Activated CD4-positive, alpha-beta T cell treated with anti-CD3 and anti-CD28 coated beads, Interleukin-2, amount 50 U/mL, for 1 hour (primary cell): Measurements from ENCODE around the gene USP8.
"Not testable (repeated sequence)": the region's sequence is repeated elsewhere in the genome, so short reads cannot be mapped to it uniquely, and the experiment has no call there.

ENCODE experiments used
- DNase-seq: peaks from one replicate; pipeline ENCODE4 v3.0.0-alpha.2; 2020

Gene USP8

GRCh38 chr15:50452927-50453326, 28.7 kb downstream of the USP8 start:
- DNase-seq = no peak

GRCh38 chr15:50458348-50459112, 34.3 kb downstream of the USP8 start:
- no peak for DNase-seq

GRCh38 chr15:50463423-50464358, 39.5 kb downstream of the USP8 start:
- DNase-seq = no peak

GRCh38 chr15:50471072-50471471, 46.9 kb downstream of the USP8 start:
- DNase-seq = no peak

- no peak for DNase-seq
Observed at GRCh38 chr15:50476143-50476542, 51.9 kb downstream of the USP8 start.

- no peak for DNase-seq
Observed at GRCh38 chr15:50484781-50485180, 60.6 kb downstream of the USP8 start.

GRCh38 chr15:50485389-50485788, 61.2 kb downstream of the USP8 start:
- DNase-seq = no peak

DNA sequence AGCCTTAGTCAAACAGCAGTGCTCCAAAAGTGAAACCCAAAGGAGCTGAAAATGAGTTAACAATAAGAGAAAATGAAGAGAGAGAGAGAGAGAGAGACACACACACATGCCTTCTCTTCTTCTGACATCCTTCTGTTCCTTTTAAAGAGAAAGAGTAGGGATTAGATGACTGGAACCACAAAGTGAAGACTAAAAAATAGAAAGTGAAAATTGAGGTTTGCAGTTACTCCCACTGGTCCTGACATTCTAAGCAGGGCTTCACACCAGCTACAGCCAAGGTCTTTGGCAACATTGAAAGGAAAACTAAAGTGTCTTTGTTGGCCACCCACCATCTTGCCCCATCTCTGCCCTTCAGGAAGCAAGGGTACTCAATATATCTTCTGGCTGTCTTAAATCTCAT, 63.1 kb downstream of the USP8 start:
- DNase-seq = no peak

DNA sequence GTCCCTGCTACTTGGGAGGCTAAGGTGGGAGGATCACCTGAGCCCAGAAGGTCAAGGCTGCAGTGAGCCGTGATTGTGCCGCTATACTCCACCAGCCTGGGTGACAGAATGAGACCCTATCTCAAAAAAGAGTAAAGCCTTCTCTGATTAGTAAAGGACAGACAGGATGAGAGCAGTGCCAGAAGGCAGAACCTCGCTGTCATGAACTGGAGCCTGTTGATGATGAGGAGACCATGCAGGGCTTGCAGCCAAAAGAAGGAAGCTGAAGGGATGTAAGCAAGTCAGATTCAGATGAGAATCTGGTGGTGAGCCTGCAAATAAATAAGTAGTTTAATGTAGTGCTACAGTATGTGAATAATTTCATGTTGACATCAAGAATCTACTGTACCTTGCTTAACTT, 69.4 kb downstream of the USP8 start:
- no peak for DNase-seq

GRCh38 chr15:50494547-50494946, 70.3 kb downstream of the USP8 start:
- DNase-seq = not testable (repeated sequence)

- DNase-seq = no peak
Observed at GRCh38 chr15:50496692-50497091, 72.5 kb downstream of the USP8 start.

DNA sequence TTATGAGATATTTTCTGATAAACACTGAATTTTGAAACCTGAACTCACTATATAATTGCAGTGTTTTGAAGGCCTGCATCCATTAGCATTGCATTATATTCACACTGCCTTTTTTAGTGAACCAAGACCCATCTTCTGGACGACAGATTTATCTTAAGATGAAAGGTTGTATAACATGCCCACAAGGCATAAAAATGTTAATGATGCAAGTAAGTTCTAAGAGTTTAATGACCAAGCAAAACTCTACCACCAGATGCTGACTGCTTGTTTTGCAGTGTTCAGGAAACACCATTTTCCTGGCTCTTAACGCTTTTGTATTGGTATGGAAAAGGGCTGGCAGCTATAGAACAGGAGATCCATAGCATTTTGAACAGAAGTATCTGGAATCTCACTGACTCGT, 76.1 kb downstream of the USP8 start:
- no peak for DNase-seq

DNA sequence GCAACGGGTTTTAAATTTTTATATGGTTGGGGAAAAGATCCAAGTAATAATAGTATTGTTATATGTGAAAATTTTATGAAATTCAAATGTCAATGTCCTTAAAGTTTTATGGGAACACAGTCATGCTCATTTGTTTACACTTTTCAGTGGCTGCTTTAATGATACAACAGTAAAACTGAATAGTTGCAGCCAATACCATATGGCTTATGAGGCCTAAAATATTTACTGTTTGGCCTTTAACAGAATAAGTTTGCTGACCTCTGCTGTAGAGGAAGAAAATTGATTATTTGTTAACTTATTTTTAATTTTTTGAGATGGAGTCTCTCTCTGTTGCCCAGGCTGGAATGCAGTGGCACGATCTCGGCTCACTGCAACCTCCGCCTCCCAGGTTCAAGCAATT, 77.6 kb downstream of the USP8 start:
- DNase-seq = no peak

- no peak for DNase-seq
Observed at GRCh38 chr15:50503144-50503543, 78.9 kb downstream of the USP8 start.

DNA sequence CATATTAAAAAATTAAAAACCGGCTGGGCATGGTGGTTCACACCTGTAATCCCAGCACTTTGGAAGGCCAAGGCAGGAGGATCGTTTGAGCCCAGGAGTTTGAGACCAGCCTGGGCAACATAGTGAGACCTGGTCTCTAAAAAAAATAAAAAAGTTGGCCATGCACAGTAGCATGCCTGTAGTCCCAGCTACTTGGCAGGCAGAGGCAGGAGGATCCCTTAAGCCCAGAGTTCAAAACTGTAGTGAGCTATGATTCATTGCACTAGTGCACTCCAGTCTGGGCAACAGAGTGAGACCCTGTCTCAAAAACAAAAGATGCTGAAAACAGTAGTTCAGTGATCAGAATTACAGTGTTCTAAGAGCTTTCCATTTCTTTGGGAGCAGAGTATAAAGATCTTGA, 81.5 kb downstream of the USP8 start:
- DNase-seq = not testable (repeated sequence)

DNA sequence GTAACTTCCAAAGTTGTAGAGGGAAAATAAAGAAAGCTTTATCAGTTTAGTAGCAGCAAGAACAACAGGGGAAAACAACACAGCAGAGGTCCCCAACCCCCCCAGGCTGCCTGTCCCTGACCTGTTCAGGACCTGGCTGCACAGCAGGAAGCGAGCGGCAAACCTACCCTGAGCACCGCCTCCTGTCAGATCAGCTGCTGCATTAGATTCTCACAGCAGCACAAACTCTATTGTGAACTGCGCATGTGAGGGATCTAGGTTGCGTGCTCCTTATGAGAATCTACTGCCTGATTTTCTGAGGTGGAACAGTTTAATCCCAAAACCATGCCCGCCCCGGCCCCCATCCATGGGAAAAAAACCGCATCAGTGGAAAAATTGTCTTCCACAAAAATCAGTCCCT, 81.9 kb downstream of the USP8 start:
- DNase-seq = no peak

DNA sequence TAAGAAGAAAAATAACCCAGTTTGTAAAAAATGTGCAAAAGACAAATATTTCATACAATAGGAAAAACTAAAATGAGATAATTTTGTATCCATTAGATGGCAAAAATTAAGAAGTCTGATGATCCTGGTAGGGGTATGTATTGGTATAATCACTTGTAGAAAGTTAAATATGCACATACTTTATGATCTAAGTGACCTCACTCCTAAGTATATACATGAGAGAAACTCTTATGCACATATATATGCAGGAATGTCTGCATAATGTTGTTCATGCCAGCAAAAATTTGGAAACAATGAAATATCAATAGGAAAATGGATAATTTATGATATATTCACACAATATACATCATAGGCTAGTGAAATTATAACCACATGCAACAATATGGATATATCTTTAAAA, 88.8 kb downstream of the USP8 start:
- DNase-seq = no peak

DNA sequence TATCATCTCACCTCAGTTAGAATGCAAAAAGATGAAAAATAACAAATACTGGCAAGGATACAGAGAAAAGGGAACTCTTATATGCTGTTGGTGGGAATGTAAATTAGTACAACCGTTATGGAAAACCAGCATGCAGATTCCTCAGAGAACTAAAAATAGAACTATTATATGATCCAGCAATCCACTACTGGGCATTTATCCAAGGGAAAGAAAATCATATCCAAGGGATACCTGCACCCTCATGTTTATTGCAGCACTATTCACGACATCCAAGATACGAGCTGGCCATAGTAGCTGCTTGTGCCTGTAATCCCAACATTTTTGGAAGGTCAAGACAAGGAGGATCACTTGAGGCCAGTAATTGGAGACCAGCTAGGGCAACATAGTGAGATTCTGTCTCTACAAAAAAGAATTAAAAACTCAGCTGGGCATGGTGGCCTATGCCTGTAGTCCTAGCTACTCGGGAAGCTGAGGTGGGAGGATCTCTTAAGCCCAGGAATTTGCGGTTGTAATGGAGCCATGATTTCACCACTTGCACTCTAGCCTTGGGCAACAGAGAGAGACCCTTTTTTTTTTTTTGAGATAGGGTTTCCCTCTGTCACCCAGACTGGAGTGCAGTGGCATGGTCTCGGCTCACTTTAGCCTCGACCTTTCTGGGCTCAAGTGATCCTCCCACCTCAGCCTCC, 95.7 kb downstream of the USP8 start:
- no peak for DNase-seq

- DNase-seq = no peak
Observed at GRCh38 chr15:50523851-50524251, 99.6 kb downstream of the USP8 start.

GRCh38 chr15:50531163-50531562, 107.0 kb downstream of the USP8 start:
- DNase-seq = no peak

DNA sequence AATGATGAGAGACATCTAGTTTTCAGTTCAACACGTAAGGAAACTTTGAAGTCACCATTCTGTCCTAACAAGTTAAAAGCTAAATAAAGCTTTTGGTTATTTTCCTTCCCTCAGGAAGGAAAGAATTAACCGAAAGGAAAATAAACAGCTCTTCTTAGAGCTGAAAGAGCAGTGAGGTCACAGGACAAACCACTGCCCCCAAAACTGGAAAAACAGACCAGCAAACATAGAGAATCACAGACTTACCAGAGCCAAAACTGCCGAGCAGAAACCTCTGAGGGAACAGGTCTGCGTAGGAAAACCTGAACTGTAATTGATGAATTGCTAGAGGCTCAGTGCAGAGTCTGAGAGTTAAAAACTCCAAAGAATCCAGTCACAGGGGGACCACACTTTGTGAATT, 107.6 kb downstream of the USP8 start:
- DNase-seq = no peak

GRCh38 chr15:50542887-50543210, 118.6 kb downstream of the USP8 start:
- no peak for DNase-seq

GRCh38 chr15:50543556-50543955, 119.4 kb downstream of the USP8 start:
- no peak for DNase-seq

DNA sequence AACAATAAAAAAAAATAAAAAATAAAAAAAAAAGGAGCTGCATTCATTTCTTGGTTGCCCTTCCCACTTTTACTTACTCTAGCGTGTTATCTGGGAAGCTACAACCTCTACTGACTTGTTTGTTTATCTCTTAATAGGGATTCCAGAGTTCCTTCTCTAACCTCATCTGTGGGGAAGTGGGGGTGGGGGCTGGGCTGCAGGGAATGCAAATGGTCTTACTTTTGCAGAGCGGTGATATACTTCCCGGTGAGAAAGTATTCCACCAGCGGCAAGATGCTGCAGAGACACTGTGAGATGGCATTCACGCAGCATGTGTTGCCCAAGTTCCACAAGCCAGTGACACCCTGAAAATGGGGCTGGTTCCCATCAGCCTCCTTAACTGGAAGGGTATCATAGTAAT, 120.2 kb downstream of the USP8 start:
- no peak for DNase-seq
